ENCODE data around the gene FGF3. TPM values are rescaled to one million over a fixed set of nuclear protein-coding genes. Genes with fewer than 3 reads are reported as not detected.

The FGF3 gene
- total RNA-seq, 1 donor from 2014 or later, result not detected

DNA sequence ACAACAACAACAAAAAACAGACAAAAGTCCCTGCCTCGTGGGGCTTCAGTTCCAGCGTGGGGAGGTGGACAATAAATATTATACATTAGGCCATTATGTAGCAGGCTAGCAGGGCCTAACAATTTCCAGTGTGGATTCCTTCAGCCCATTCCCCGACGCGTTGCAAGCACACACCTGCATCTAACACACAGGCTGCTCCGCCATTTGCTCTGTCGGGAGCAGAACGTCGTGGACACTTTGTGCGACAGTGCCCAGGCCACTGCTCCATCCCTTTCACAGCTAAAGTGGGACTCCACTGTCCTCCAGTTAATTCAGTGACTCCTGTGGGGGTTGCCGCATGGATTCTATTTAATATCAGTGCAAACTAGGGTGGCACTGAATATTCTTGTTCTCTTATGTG, 10.9 kb upstream of the FGF3 start:
- Histone ChIP-seq H3K27me3 (ENCODE audit: control insufficient read depth, insufficient read depth, low read length) (peaks cover 18% of the 10 kb centered on the region), H3K36me3 (ENCODE audit: control insufficient read depth, insufficient read depth, low read length) (no peaks in the 10 kb centered on the region), H3K4me3 (ENCODE audit: low read depth, low read length) (no peak overlapping the region)
- no peak for DNase-seq (ENCODE audit: low read depth)
- TF ChIP-seq, protein P1, sequence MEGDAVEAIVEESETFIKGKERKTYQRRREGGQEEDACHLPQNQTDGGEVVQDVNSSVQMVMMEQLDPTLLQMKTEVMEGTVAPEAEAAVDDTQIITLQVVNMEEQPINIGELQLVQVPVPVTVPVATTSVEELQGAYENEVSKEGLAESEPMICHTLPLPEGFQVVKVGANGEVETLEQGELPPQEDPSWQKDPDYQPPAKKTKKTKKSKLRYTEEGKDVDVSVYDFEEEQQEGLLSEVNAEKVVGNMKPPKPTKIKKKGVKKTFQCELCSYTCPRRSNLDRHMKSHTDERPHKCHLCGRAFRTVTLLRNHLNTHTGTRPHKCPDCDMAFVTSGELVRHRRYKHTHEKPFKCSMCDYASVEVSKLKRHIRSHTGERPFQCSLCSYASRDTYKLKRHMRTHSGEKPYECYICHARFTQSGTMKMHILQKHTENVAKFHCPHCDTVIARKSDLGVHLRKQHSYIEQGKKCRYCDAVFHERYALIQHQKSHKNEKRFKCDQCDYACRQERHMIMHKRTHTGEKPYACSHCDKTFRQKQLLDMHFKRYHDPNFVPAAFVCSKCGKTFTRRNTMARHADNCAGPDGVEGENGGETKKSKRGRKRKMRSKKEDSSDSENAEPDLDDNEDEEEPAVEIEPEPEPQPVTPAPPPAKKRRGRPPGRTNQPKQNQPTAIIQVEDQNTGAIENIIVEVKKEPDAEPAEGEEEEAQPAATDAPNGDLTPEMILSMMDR (IDR thresholded peaks at IDR 0.05; ENCODE audit: insufficient read depth, low read length, poor library complexity, severe bottlenecking), result no peak

DNA sequence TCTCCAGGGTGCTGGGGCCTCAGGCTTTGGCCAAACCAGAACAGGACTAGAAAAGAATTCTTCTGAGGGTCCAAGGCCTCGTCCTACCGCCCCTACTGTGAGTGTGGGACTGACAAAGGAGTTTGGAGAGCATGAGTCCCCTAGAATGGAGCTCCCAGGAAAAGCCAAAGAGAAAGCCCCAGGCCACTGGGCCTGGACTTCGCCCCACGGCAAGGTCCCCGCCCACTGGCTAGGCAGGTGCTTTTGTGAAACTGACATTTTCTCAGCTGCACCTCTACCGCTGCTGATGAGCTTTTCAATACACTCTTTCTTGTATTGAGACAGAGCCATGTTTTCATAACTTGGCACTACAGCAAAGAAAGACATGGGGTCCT, 9.7 kb upstream of the FGF3 start:
- Histone ChIP-seq H3K27me3 (ENCODE audit: control insufficient read depth, insufficient read depth, low read length) (peaks cover 19% of the 10 kb centered on the region), H3K36me3 (ENCODE audit: control insufficient read depth, insufficient read depth, low read length) (no peaks in the 10 kb centered on the region), H3K4me3 (ENCODE audit: low read depth, low read length) (no peak overlapping the region)
- DNase-seq (ENCODE audit: low read depth), result no peak
- TF ChIP-seq, protein P1 (IDR thresholded peaks at IDR 0.05; ENCODE audit: insufficient read depth, low read length, poor library complexity, severe bottlenecking), result no peak

GRCh38 chr11:69828276-69828970, 9.2 kb upstream of the FGF3 start:
- no peak for DNase-seq (ENCODE audit: low read depth)
- no peak overlapping the region for H3K4me3 ChIP-seq (ENCODE audit: low read depth, low read length)
- H3K36me3 ChIP-seq (ENCODE audit: control insufficient read depth, insufficient read depth, low read length), result no peaks in the 10 kb centered on the region
- peaks cover 25% of the 10 kb centered on the region for H3K27me3 ChIP-seq (ENCODE audit: control insufficient read depth, insufficient read depth, low read length)
- TF ChIP-seq, protein P1 (IDR thresholded peaks at IDR 0.05; ENCODE audit: insufficient read depth, low read length, poor library complexity, severe bottlenecking), result no peak

DNA sequence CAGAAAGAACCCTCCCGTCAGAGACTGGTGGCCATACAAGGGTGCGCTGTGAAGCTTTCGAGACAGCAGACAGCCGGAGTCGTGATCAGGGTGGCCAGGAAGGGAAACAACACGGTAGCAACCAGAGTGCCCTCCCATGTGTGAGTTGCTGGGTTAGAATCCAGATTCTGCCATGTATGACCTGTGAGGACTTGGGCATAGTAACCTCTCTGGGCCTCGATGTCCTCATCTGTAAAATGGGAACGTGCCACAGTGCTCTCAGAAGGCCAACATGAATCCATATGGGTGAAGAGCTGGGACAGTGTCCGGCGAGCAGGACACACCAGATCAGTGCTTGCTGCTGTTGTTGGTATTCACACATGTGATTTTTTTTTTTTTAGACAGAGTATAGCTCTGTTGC, 7.6 kb upstream of the FGF3 start:
- Histone ChIP-seq H3K36me3 (ENCODE audit: control insufficient read depth, insufficient read depth, low read length) (no peaks in the 10 kb centered on the region), H3K4me3 (ENCODE audit: low read depth, low read length) (no peak overlapping the region), H3K27me3 (ENCODE audit: control insufficient read depth, insufficient read depth, low read length) (peaks cover 29% of the 10 kb centered on the region)
- DNase-seq (ENCODE audit: low read depth), result no peak
- TF ChIP-seq, protein P1 (IDR thresholded peaks at IDR 0.05; ENCODE audit: insufficient read depth, low read length, poor library complexity, severe bottlenecking), result no peak

DNA sequence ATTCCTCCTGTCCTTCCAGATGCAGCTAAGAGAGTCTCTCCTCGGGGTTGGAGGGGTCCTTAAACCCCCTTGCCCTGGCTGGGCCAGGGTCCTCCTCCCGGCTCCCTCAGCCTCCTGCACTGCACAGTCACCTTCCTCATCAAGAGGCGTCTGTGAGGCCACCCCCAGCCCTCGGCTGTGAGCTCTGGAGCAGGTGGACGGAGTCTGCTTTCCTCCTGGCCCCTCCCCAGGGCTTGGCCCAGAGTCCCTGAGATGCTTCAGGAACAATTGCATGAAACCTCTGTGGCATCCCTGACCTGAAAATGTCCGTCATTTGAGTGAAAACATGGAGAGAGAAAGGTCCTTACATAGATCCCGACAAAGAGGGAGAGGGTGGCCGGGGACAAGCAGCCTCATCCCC, 6.7 kb upstream of the FGF3 start:
- DNase-seq (ENCODE audit: low read depth), result no peak
- Histone ChIP-seq H3K4me3 (ENCODE audit: low read depth, low read length) (no peak overlapping the region), H3K27me3 (ENCODE audit: control insufficient read depth, insufficient read depth, low read length) (peaks cover 34% of the 10 kb centered on the region), H3K36me3 (ENCODE audit: control insufficient read depth, insufficient read depth, low read length) (no peaks in the 10 kb centered on the region)
- TF ChIP-seq, protein P1 (IDR thresholded peaks at IDR 0.05; ENCODE audit: insufficient read depth, low read length, poor library complexity, severe bottlenecking), result no peak

Data from kidney epithelial cell (primary cell).